Right lobe of liver (tissue), 4 donors: Measurements from ENCODE around the gene ZNF618.

Experiments used
- CTCF ChIP-seq, 4 donors: fragments of 200-600 bp in 3 of 4; fragments of 450-650 bp in 1 of 4; IDR thresholded peaks; one replicate each; pipeline versions ENCODE4 v1.5.1 to v1.8.0; 2016 to 2022; ENCODE audit warnings: antibody characterized with exemption in 4 of 4, mild to moderate bottlenecking in 2 of 4
- POLR2A ChIP-seq: fragments of 450-650 bp; IDR thresholded peaks from one replicate; pipeline ENCODE4 v1.6.1; 2017; ENCODE audit warnings: antibody characterized with exemption, mild to moderate bottlenecking
- donor health status: DM: no; HTN: no; CAD: no.
- donor health status: DM: no; HTN: no; CAD: no.
- donor health status: DM: no; HTN: yes; CAD: no.

GRCh38 chr9:114011313-114011712, 135.2 kb downstream of the ZNF618 start:
- no peak for TF ChIP-seq CTCF (IDR thresholded peaks at IDR 0.05)
- TF ChIP-seq POLR2A = no peak
